Liver (tissue), 9 donors: Measurements from ENCODE around the gene ATXN7L1. TPM values are rescaled to one million over a fixed set of nuclear protein-coding genes. Genes with fewer than 3 reads are reported as not detected.

Experiments used
- DNase-seq: peaks from one replicate; pipeline ENCODE4 v3.0.0-alpha.2; 2017; ENCODE audit warnings: low spot score
- H3K27ac ChIP-seq, 2 donors: one replicate each; pipeline ENCODE4 v1.7.0; 2013; ENCODE audit warnings: inconsistent platforms in 2 of 2, low read length in 2 of 2, control low read depth in 1 of 2, low read depth in 1 of 2, mild to moderate bottlenecking in 1 of 2
- H3K27me3 ChIP-seq, 4 donors: one replicate each; pipeline versions ENCODE4 v1.6.1 to v1.7.0; 2013; ENCODE audit warnings: low read length in 3 of 4, inconsistent platforms in 1 of 4, mild to moderate bottlenecking in 1 of 4, moderate library complexity in 1 of 4; ENCODE audit not compliant: control insufficient read depth in 4 of 4, insufficient read depth in 4 of 4
- H3K36me3 ChIP-seq, 4 donors: one replicate each; pipeline versions ENCODE4 v1.6.1 to v1.7.0; 2013; ENCODE audit warnings: low read length in 3 of 4, mild to moderate bottlenecking in 3 of 4, low read depth in 1 of 4, moderate library complexity in 1 of 4; ENCODE audit not compliant: control insufficient read depth in 4 of 4, insufficient read depth in 3 of 4
- H3K4me1 ChIP-seq, 4 donors: one replicate each; pipeline versions ENCODE4 v1.6.1 to v1.7.0; 2013; ENCODE audit warnings: low read length in 3 of 4, mild to moderate bottlenecking in 3 of 4, moderate library complexity in 1 of 4; ENCODE audit not compliant: control insufficient read depth in 4 of 4, insufficient read depth in 4 of 4
- H3K4me3 ChIP-seq, 3 donors: one replicate each; pipeline versions ENCODE4 v1.6.1 to v1.7.0; 2013; ENCODE audit warnings: low read length in 3 of 3, control low read depth in 1 of 3, low read depth in 1 of 3, mild to moderate bottlenecking in 1 of 3
- H3K9ac ChIP-seq, 2 donors: one replicate each; pipeline ENCODE4 v1.7.0; 2013; ENCODE audit warnings: low read length in 2 of 2, mild to moderate bottlenecking in 2 of 2, moderate library complexity in 2 of 2, control low read depth in 1 of 2, low read depth in 1 of 2
- H3K9me3 ChIP-seq, 4 donors: one replicate each; pipeline versions ENCODE4 v1.6.1 to v1.7.0; 2013; ENCODE audit warnings: low read length in 3 of 4; ENCODE audit not compliant: control insufficient read depth in 4 of 4
- ATF3 ChIP-seq: IDR thresholded peaks from 2 replicates; pipeline ENCODE4 v1.6.1; 2016; ENCODE audit warnings: antibody characterized with exemption
- EGR1 ChIP-seq, 2 donors: IDR thresholded peaks; 2 replicates each; pipeline ENCODE4 v1.6.1; 2016 to 2018; ENCODE audit warnings: antibody characterized with exemption in 2 of 2, low read depth in 2 of 2
- FOXA1 ChIP-seq: IDR thresholded peaks from 2 replicates; pipeline ENCODE4 v1.6.1; 2016; ENCODE audit warnings: antibody characterized with exemption
- FOXA2 ChIP-seq: IDR thresholded peaks from 2 replicates; pipeline ENCODE4 v1.6.1; 2016; ENCODE audit warnings: antibody characterized with exemption
- GABPA ChIP-seq, 2 donors: IDR thresholded peaks in 1 of 2; conservative IDR thresholded peaks in 1 of 2; 2 replicates each; pipeline ENCODE4 v1.6.1; 2016; ENCODE audit warnings: antibody characterized with exemption in 2 of 2, mild to moderate bottlenecking in 1 of 2, moderate library complexity in 1 of 2
- HNF4G ChIP-seq: IDR thresholded peaks from 2 replicates; pipeline ENCODE4 v1.6.1; 2016; ENCODE audit warnings: antibody characterized with exemption
- JUND ChIP-seq, 2 donors: IDR thresholded peaks; 2 replicates each; pipeline ENCODE4 v1.6.1; 2016; ENCODE audit warnings: antibody characterized with exemption in 2 of 2
- MAX ChIP-seq: IDR thresholded peaks from 2 replicates; pipeline ENCODE4 v1.6.1; 2016; ENCODE audit warnings: antibody characterized with exemption
- NR2F2 ChIP-seq: IDR thresholded peaks from 2 replicates; pipeline ENCODE4 v1.6.1; 2016; ENCODE audit warnings: antibody characterized with exemption
- RAD21 ChIP-seq, 2 donors: IDR thresholded peaks; 2 replicates each; pipeline ENCODE4 v1.6.1; 2016; ENCODE audit warnings: antibody characterized with exemption in 2 of 2, mild to moderate bottlenecking in 2 of 2
- REST ChIP-seq: IDR thresholded peaks from 2 replicates; pipeline ENCODE4 v1.6.1; 2016; ENCODE audit warnings: antibody characterized with exemption, mild to moderate bottlenecking
- RXRA ChIP-seq, 2 donors: IDR thresholded peaks; 2 replicates each; pipeline ENCODE4 v1.6.1; 2017 to 2018; ENCODE audit warnings: antibody characterized with exemption in 2 of 2, mild to moderate bottlenecking in 1 of 2
- SP1 ChIP-seq: IDR thresholded peaks from 2 replicates; pipeline ENCODE4 v1.6.1; 2018; ENCODE audit warnings: antibody characterized with exemption, mild to moderate bottlenecking
- TAF1 ChIP-seq: conservative IDR thresholded peaks from 2 replicates; pipeline ENCODE4 v1.6.1; 2016; ENCODE audit warnings: antibody characterized with exemption, mild to moderate bottlenecking
- YY1 ChIP-seq: IDR thresholded peaks from 2 replicates; pipeline ENCODE4 v1.6.1; 2016; ENCODE audit warnings: antibody characterized with exemption, mild to moderate bottlenecking
- ZBTB33 ChIP-seq: IDR thresholded peaks from 2 replicates; pipeline ENCODE4 v1.6.1; 2016; ENCODE audit warnings: antibody characterized with exemption
- WGBS: extraction: QIAGEN DNeasy Blood & Tissue Kit; methylation state at CpG from one replicate; pipeline ENCODE4 v1.1.7; 2013; 5-methylcytosine and 5-hydroxymethylcytosine counted together
- polyA plus RNA-seq, 2 donors: library from polyadenylated mRNA; stranded (reverse) in 1 of 2; unstranded in 1 of 2; fragments of 200-250 nt in 1 of 2; fragments of >200 nt in 1 of 2; fragmentation: Nextera tagmentation in 1 of 2; extraction: Ambion mirVana in 1 of 2; gene quantifications; one replicate each; pipeline versions ENCODE4 v1.2.1 to v1.2.3, GENCODE V29; 2013 to 2015
- total RNA-seq, 2 donors: library from RNA; depleted of rRNA; stranded (reverse); fragments of >200 nt; gene quantifications; one replicate each; pipeline ENCODE4 v1.2.3, GENCODE V29; 2014
- donor health status: healthy.
- donor health status: healthy.
- donor health status: healthy.
- donor health status: healthy.
- donor health status: healthy.

ATXN7L1 gene
- total and polyA plus RNA-seq, 4 donors: 2.1 to 7.4 (median 5.3) TPM

- TF ChIP-seq ZBTB33: no peak
- no peak for TF ChIP-seq YY1
- no peak for TF ChIP-seq ATF3
- TF ChIP-seq GABPA (IDR thresholded peaks at IDR 0.05 in 1 of 2, conservative IDR thresholded peaks at IDR 0.05 in 1 of 2): no peak
- TF ChIP-seq HNF4G: no peak
Measured at GRCh38 chr7:105688617-105689016, 187.8 kb downstream of the ATXN7L1 start (continued).

DNA sequence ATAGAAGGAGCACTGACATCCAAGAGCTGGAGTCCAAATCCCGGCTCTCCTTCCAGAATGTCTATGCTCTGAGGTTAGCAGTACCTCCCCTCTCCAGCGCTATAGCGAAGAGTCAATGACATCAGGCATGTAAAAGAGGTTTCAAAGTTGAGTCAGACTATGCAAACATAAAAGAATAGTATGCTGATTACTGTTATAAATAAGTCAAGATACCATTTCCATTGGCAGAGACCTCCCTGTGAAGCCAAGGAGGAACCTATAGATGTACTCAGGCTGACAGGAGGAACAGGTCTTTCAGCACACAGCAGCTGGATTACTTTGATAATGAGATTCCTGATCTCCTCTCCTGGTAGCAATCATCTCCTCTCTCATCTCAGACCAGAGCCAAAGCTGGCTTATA, 191.2 kb downstream of the ATXN7L1 start:
- no peak overlapping the region for H3K9ac ChIP-seq
- WGBS: 96% methylated on average over 3 of the region's 3 CpGs
- no peaks in the 10 kb centered on the region for H3K9me3 ChIP-seq
- TF ChIP-seq HNF4G: no peak
- no peak for TF ChIP-seq FOXA2
- TF ChIP-seq REST: no peak
- no peak for TF ChIP-seq YY1
- no peak for TF ChIP-seq MAX
- TF ChIP-seq JUND (IDR thresholded peaks at IDR 0.05): no peak
- no peak for TF ChIP-seq NR2F2
- TF ChIP-seq GABPA (IDR thresholded peaks at IDR 0.05 in 1 of 2, conservative IDR thresholded peaks at IDR 0.05 in 1 of 2): no peak
- TF ChIP-seq EGR1 (IDR thresholded peaks at IDR 0.05; ENCODE audit: low read depth in 2 of 2): no peak
- TF ChIP-seq TAF1: no peak
- TF ChIP-seq SP1: no peak
- no peak for TF ChIP-seq FOXA1
- TF ChIP-seq RAD21 (IDR thresholded peaks at IDR 0.05): no peak
- no peak for TF ChIP-seq RXRA (IDR thresholded peaks at IDR 0.05)
- H3K36me3 ChIP-seq: no peaks in the 10 kb centered on the region
- no peak overlapping the region for H3K4me3 ChIP-seq
- H3K27me3 ChIP-seq: no peaks in the 10 kb centered on the region
- peaks cover 3 to 25% (median 23%) of the 10 kb centered on the region in 4 donors for H3K4me1 ChIP-seq
- no peak overlapping the region for H3K27ac ChIP-seq
- no peak for DNase-seq
